ENCODE measurements around the gene SFMBT2.

GRCh38 chr10:7449063-7449695 lies 38.3 kb upstream of the SFMBT2 start:
- TF ChIP-seq CTCF (IDR thresholded peaks at IDR 0.05) (no peak), POLR2A (IDR thresholded peaks at IDR 0.05) (no peak)

Measured in right lobe of liver (tissue), 4 donors.